Measurements from ENCODE around the gene AGPAT3. TPM values are rescaled to one million over a fixed set of nuclear protein-coding genes. Genes with fewer than 3 reads are reported as not detected.

AGPAT3 gene
- total and polyA plus RNA-seq, 2 donors (not counting 3 experiments of a cell fraction or from before 2014, with no cell fraction given): 39.9 to 76.7 TPM

GRCh38 chr21:43997766-43998742 lies 133.0 kb downstream of the AGPAT3 start:
- dilution Hi-C loops (cut with MboI; ENCODE audit: extremely low pct_ligation_motif_present, low sequenced_read_pairs): no loop called here
- CTCF ChIA-PET: interaction anchor here (0.8 to 1.0 kb wide), 2 partner anchors 23 to 59 kb away, joined by 3 read pairs; no protein-coding TSS in a partner anchor

More at GRCh38 chr21:43997766-43998742, 133.0 kb downstream of the AGPAT3 start:
- no peaks in the 10 kb centered on the region for H3K4me1 ChIP-seq (ENCODE audit: control insufficient read depth, extremely low read depth, insufficient read depth, low read length)
- H3K9me1 ChIP-seq (replicated peaks; ENCODE audit: control insufficient read depth, extremely low read depth, insufficient read depth, low read length): no peaks in the 10 kb centered on the region
- no peaks in the 10 kb centered on the region for H4K20me1 ChIP-seq (replicated peaks; ENCODE audit: control insufficient read depth, extremely low read depth, insufficient read depth, low read length)
- no peak for FAIRE-seq
- H3K4me3 ChIP-seq (replicated peaks in 1 of 3; ENCODE audit: insufficient read depth in 1 of 3, low read depth in 1 of 3, low read length in 3 of 3): no peak overlapping the region
- no peaks in the 10 kb centered on the region for H3K79me2 ChIP-seq (ENCODE audit: control insufficient read depth, insufficient read depth, low read length)
- no peak overlapping the region for H3K4me2 ChIP-seq (ENCODE audit: insufficient read depth, low read length)
- intact Hi-C loops (cut with micrococcal nuclease): no loop called here
- no TSS peak for BruUV-seq (replicated peaks)
- no peak for TF ChIP-seq POLR2A (IDR thresholded peaks at IDR 0.05; ENCODE audit: low read depth, low read length)
- no peak for TF ChIP-seq EZH2 (IDR thresholded peaks at IDR 0.05; ENCODE audit: borderline replicate concordance, low read depth, low read length, severe bottlenecking)
- no peak for TF ChIP-seq POLR2AphosphoS5 (IDR thresholded peaks at IDR 0.05; ENCODE audit: insufficient read depth, low read depth, low read length)
- no peak for TF ChIP-seq MAX (IDR thresholded peaks at IDR 0.05; ENCODE audit: insufficient read depth, insufficient read length)
- TF ChIP-seq CTCF (IDR thresholded peaks at IDR 0.05; ENCODE audit: extremely low read depth in 1 of 2, insufficient read depth in 1 of 2, low read depth in 1 of 2, low read length in 2 of 2): no peak
- TF ChIP-seq FOS (IDR thresholded peaks at IDR 0.05; ENCODE audit: borderline replicate concordance, insufficient read depth, low read length): no peak
- no peak overlapping the region for H2AFZ ChIP-seq (ENCODE audit: low read depth, low read length)
- H3K27me3 ChIP-seq (ENCODE audit: control insufficient read depth in 2 of 2, insufficient read depth in 2 of 2, low read length in 2 of 2): no peaks in the 10 kb centered on the region
- no peak overlapping the region for H3K27ac ChIP-seq (ENCODE audit: insufficient read depth, low read depth, low read length)
- no peaks in the 10 kb centered on the region for H3K36me3 ChIP-seq (ENCODE audit: control insufficient read depth in 2 of 2, extremely low read depth in 1 of 2, insufficient read depth in 2 of 2, low read length in 2 of 2)
- no peaks in the 10 kb centered on the region for H3K9me3 ChIP-seq (replicated peaks; ENCODE audit: control insufficient read depth, insufficient read depth, low read length)
- H3K9ac ChIP-seq (replicated peaks; ENCODE audit: extremely low read depth, insufficient read depth, low read length): no peak overlapping the region
- POLR2A ChIA-PET: no interaction called here
- no peak for DNase-seq (ENCODE audit: low read depth, low spot score)
